ENCODE data around the gene ZBED1. TPM values are rescaled to one million over a fixed set of nuclear protein-coding genes. Genes with fewer than 3 reads are reported as not detected.

Gene ZBED1
- total and polyA plus RNA-seq, 5 donors = 25.6 to 61.6 (median 33.1) TPM

DNA sequence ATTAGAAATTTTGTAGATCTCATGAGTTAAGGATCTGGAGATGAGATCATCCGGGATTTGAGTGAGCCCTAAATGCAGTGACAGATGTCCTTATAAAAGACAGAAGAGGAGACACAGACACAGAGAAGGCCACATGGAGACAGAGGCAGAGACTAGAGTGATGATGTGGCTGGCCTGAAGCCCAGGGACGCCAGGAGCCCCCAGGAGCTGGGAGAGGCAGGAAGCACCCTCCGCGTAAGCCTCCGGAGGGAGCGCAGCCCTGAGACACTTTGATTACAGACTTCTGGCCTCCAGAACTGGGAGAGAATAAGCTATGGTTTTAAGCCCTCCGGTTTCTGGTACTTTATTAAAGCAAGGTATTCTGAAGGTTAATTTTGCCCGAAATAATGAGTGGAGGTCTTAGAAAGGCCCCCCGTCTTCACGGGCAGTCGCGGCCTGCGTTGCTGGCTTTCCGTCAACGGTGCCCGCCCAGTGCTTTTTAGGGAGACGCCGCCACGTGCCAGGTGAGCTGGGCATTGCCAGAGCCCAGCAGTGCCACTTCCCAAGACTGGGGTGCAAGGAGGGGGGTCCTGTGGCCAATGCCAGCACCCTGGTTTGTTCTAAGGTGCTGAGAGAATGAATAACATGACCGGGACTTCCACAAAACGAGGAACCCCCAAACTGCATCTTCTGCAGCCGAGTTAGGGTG lies 8.1 kb downstream of the ZBED1 start:
- intact Hi-C loops (cut with DNase I) = loop anchor here in 1 of 4 donors (10.0 kb wide), 1 partner anchor 138 kb away; no protein-coding TSS in a partner anchor
- WGBS = 76% methylated on average over 22 of the region's 22 CpGs
- no peak overlapping the region for H3K27ac ChIP-seq (ENCODE audit: low read length)
- peak in 1 of 2 donors; percentile 38 for ATAC-seq
- no peaks in the 10 kb centered on the region for H3K27me3 ChIP-seq (ENCODE audit: control insufficient read depth, insufficient read depth)
- H3K4me3 ChIP-seq (ENCODE audit: low read length) = no peak overlapping the region
- DNase-seq = peak in 1 of 3 donors; percentile 57
- no peaks in the 10 kb centered on the region for H3K4me1 ChIP-seq (ENCODE audit: control insufficient read depth, insufficient read depth, low read length)
- no peaks in the 10 kb centered on the region for H3K9me3 ChIP-seq (ENCODE audit: control insufficient read depth, low read length)

DNA sequence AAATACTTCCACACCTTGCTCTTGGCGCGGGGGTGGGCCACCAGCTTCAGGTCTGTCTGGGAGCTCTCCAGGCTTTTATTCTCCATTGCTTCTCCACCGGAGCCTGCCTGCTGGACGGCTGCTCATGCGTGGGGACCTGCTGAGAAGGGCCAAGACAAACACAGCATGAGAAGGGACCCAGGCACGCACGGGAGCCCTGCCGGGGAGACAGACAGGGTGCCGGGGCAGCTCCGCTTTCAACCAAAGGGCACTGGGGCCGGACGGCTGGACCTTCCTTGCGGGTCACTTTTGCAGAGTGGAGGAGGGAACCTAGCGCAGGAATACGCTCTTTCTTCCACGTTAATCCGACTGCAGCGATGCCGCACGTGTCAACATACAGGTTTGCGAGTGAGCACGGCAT lies 10.1 kb downstream of the ZBED1 start:
- ATAC-seq (no peak), DNase-seq (peak in 1 of 3 donors; percentile 53)
- Histone ChIP-seq H3K9me3 (ENCODE audit: control insufficient read depth, low read length) (no peaks in the 10 kb centered on the region), H3K4me3 (ENCODE audit: low read length) (no peak overlapping the region), H3K4me1 (ENCODE audit: control insufficient read depth, insufficient read depth, low read length) (no peaks in the 10 kb centered on the region), H3K27me3 (ENCODE audit: control insufficient read depth, insufficient read depth) (no peaks in the 10 kb centered on the region), H3K27ac (ENCODE audit: low read length) (no peak overlapping the region)
- WGBS = 94% methylated on average over 22 of the region's 22 CpGs
- intact Hi-C loops (cut with DNase I) = loop anchor here in 1 of 4 donors (10.0 kb wide), 1 partner anchor 136 kb away; no protein-coding TSS in a partner anchor

DNA sequence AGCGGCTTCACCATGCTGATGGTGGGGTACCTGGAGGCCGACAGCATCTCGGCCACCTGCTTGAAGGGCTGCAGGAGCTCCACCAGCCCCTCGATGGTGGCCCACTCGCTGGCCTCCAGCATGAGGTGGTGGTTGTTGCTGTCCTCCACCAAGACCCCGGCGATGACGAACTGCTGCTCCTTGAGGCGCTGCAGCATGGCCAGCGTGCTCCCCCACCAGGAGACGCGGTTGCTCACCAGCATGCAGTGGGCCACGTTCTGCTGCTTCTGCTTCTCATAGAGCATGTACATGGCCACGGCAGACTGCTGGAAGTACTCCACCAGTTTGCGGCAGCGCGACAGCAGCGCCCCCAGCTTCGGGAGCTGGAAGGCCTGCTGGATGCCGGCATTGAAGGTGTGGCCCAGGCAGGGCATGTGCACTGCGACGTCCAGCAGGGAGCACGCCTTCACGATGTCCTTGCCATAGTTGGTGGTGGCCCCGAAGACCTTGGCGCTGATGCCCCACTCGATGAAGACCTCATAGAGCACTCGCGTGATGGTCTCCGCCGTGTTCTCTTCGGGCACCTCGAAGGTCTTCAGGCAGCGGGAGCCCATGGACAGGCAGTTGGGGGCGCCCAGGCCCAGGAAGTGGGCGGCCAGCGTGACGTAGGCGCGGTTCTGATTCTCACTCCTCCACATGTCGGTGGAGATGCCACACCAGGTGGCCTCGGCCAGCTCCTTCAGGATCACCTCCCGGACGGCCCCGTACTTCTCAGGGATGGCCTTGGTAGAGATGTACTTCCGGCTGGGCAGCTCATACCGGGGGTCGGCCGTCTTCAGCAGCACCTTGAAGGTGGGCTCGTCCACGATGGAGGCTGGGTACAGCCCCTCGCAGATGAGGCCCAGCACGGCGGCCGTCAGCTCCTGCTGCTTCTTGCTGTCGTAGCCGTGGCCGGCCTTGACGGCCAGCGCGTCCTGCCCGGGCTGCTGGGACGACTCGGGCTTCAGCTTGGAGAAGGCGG lies 11.0 kb downstream of the ZBED1 start:
- H3K27ac ChIP-seq (ENCODE audit: low read length) = no peak overlapping the region
- 97% methylated on average over 65 of the region's 65 CpGs for whole genome bisulfite sequencing
- no peaks in the 10 kb centered on the region for H3K27me3 ChIP-seq (ENCODE audit: control insufficient read depth, insufficient read depth)
- DNase-seq (peak in 1 of 3 donors; percentile 46), ATAC-seq (no peak)
- H3K9me3 ChIP-seq (ENCODE audit: control insufficient read depth, low read length) = no peaks in the 10 kb centered on the region
- no peak overlapping the region for H3K4me3 ChIP-seq (ENCODE audit: low read length)
- no peaks in the 10 kb centered on the region for H3K4me1 ChIP-seq (ENCODE audit: control insufficient read depth, insufficient read depth, low read length)
- intact Hi-C loops (cut with DNase I) = loop anchor here in 1 of 4 donors (10.0 kb wide), 1 partner anchor 135 kb away; no protein-coding TSS in a partner anchor

DNA sequence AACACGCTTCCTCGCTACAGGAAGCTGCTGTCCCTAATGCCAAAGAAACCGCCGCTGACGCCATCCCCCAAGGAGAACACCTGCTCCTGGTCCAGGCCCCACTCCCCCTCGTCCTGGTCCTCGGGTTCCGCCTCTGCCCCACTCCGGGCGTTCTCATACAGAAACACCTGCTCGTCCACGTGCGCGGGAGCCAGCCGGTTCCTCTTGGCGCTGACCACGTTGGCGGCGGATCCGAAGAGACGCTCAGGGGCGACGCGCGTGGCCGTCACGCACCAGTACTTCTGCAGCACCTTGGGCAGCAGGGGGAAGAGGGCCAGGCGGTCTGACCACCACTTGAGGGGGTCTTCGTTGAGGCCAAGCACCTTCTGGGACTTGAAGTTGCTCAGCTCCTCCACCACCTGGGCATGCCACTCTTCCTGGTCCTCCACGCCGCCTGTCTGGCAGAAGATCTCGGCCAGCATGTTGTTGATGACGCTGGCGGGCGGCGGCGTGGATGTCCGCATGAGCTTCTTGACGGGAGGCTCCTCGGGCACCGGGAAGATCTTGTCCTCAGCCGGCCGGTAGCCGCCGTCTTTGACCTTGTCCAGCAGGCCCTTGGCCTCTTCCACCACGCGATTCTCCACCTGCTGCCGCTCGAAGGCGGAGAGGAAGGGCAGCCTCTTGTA lies 12.0 kb downstream of the ZBED1 start:
- no peak for ATAC-seq
- Histone ChIP-seq H3K4me3 (ENCODE audit: low read length) (no peak overlapping the region), H3K27me3 (ENCODE audit: control insufficient read depth, insufficient read depth) (no peaks in the 10 kb centered on the region), H3K9me3 (ENCODE audit: control insufficient read depth, low read length) (no peaks in the 10 kb centered on the region), H3K4me1 (ENCODE audit: control insufficient read depth, insufficient read depth, low read length) (peaks cover 3% of the 10 kb centered on the region), H3K27ac (ENCODE audit: low read length) (no peak overlapping the region)
- intact Hi-C loops (cut with DNase I) = no loop called here
- peak in 1 of 3 donors; percentile 37 for DNase-seq
- WGBS = 96% methylated on average over 50 of the region's 50 CpGs

DNA sequence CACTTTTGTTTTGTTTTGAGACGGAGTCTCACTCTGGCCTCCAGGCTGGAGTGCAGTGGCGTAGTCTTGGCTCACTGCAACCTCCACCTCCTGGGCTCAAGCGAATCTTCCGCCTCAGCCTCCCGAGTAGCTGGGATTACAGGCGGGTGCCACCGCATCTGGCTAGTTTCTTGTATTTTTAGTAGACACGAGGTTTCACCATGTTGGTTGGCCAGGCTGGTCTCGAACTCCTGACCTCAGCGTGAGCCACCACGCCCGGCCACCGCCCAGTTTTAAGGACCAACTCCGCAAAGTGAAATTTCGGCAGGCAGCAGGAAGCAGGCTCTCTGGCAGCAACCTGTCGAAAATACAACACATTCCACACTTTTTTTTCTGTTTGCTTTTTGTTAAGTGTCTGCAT lies 13.4 kb downstream of the ZBED1 start:
- peak in 1 of 3 donors; percentile 45 for DNase-seq
- intact Hi-C loops (cut with DNase I) = no loop called here

DNA sequence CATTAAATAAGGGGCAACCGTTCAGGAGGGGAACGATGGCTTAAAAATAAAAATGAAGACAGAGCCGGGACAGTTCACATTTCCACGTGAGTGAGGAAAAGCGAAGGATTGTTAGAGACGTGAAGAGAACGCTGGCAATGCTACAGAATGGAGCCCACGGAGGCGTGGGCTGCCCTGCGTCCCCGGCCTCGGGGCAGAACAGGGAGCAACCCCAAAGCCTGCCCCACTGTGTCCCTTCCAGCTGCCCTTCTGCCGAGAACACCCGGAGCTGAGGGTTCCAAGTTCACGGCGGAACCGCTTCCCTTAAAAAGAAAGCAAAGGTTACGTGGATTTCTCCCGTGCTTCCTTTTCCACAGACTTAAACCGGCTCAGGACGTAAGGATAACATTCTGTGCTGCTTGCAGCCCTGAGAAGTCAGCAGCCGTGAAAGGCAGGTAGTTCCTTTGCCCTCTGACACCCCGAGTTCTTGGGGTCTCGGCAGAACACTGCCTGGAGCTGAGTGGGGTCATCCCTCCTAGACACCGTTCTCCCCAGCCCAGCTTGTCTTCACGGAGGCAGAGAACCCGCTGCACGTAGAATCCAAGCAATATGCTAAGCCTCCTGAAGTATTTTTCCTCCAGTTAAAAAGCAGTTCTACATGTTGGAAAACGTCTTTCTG lies 14.2 kb downstream of the ZBED1 start:
- Histone ChIP-seq H3K4me1 (ENCODE audit: control insufficient read depth, insufficient read depth, low read length) (peaks cover 3% of the 10 kb centered on the region), H3K9me3 (ENCODE audit: control insufficient read depth, low read length) (no peaks in the 10 kb centered on the region), H3K27me3 (ENCODE audit: control insufficient read depth, insufficient read depth) (no peaks in the 10 kb centered on the region), H3K27ac (ENCODE audit: low read length) (no peak overlapping the region), H3K4me3 (ENCODE audit: low read length) (no peak overlapping the region)
- intact Hi-C loops (cut with DNase I) = no loop called here
- WGBS = 89% methylated on average over 29 of the region's 29 CpGs
- DNase-seq = peak in 1 of 3 donors; percentile 22
- no peak for ATAC-seq

More for the DNA sequence above, 13.4 kb downstream of the ZBED1 start:
- no peaks in the 10 kb centered on the region for H3K27me3 ChIP-seq (ENCODE audit: control insufficient read depth, insufficient read depth)
- WGBS = 96% methylated on average over 16 of the region's 16 CpGs
- no peaks in the 10 kb centered on the region for H3K9me3 ChIP-seq (ENCODE audit: control insufficient read depth, low read length)
- no peak overlapping the region for H3K27ac ChIP-seq (ENCODE audit: low read length)
- H3K4me3 ChIP-seq (ENCODE audit: low read length) = no peak overlapping the region
- peaks cover 3% of the 10 kb centered on the region for H3K4me1 ChIP-seq (ENCODE audit: control insufficient read depth, insufficient read depth, low read length)
- ATAC-seq = no peak

DNA sequence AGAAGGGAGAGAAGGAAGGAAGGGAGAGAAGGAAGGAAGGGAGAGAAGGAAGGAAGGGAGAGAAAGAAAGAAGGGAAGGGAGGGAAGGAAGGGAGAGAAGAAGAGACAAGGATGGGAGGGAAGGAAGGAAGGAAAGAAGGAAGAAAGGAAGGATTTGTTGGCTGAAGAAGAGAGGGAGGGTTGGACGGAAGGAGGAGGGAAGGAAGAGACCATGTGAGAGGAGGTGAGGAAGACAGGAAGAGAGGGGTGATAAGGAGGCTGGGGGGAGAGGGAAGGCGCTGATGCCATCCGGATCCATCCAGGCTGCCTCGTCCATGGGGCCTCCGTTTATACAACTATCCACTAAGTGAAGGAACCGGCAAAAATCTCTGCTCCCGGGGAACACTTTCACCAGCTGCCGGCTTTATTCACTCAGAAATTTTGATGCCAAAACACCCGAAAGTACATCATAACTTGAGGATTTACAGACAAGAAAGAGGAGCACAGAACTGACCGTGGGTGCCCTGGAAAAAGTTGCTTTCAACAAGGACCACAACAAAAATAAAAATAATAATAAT lies 14.9 kb downstream of the ZBED1 start:
- H3K27me3 ChIP-seq (ENCODE audit: control insufficient read depth, insufficient read depth) = no peaks in the 10 kb centered on the region
- intact Hi-C loops (cut with DNase I) = no loop called here
- H3K4me3 ChIP-seq (ENCODE audit: low read length) = no peak overlapping the region
- WGBS = 62% methylated on average over 10 of the region's 10 CpGs
- H3K4me1 ChIP-seq (ENCODE audit: control insufficient read depth, insufficient read depth, low read length) = peaks cover 3% of the 10 kb centered on the region
- no peak for ATAC-seq
- no peak overlapping the region for H3K27ac ChIP-seq (ENCODE audit: low read length)
- H3K9me3 ChIP-seq (ENCODE audit: control insufficient read depth, low read length) = no peaks in the 10 kb centered on the region
- peak in 1 of 3 donors; percentile 33 for DNase-seq

DNA sequence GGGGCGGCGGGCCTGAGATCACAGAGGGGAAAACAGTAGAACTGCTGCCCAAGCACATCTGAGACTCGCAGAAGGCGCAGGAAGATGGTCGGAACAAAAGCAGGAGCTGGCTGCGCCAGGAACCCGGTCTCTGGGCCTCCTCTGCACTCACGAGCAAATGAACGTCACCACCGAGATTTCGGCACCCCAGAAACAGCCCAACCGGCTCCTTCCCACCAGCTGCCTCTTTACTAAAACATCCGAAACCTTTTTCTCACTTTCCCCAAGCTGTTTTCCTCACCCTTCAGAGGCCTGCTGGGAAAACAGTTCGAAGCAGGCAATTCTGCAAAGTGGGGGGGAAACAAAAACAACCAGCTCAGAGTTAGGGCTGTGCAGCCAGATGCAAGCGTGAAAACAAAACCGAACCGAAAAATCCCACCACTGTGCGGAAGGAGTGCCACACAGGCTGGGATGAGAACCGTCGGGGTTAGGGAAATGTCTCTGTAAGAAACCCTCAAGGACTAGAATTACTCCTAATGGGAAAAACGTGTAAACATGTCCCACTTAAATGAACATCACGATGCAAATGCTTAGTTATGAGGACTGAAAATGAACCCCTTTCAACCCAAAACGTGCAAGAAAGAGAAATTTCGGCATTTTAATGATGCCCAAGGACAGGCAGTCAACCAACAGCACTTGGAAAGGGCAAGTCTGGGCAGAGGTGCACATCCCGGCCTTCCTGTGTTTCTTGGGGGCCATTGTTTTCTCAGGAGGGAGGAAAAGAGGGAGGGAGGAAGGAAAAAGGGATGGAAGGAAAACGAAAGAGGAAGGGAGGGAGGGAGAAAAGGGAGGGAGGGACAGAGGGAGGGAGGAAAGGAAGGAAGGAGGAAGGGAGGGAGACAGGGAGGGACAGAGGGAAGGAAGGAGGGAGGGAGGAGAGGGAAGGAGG lies 15.8 kb downstream of the ZBED1 start:
- DNase-seq = peak; percentile 53 to 77 (median 67)
- H3K4me1 ChIP-seq (ENCODE audit: control insufficient read depth, insufficient read depth, low read length) = peaks cover 3% of the 10 kb centered on the region
- intact Hi-C loops (cut with DNase I) = no loop called here
- peak overlapping the region; percentile 77 for H3K27ac ChIP-seq (ENCODE audit: low read length)
- no peaks in the 10 kb centered on the region for H3K27me3 ChIP-seq (ENCODE audit: control insufficient read depth, insufficient read depth)
- 36% methylated on average over 26 of the region's 26 CpGs for WGBS
- H3K4me3 ChIP-seq (ENCODE audit: low read length) = peak overlapping the region; percentile 16
- ATAC-seq = peak; percentile 44 to 81
- H3K9me3 ChIP-seq (ENCODE audit: control insufficient read depth, low read length) = no peaks in the 10 kb centered on the region

DNA sequence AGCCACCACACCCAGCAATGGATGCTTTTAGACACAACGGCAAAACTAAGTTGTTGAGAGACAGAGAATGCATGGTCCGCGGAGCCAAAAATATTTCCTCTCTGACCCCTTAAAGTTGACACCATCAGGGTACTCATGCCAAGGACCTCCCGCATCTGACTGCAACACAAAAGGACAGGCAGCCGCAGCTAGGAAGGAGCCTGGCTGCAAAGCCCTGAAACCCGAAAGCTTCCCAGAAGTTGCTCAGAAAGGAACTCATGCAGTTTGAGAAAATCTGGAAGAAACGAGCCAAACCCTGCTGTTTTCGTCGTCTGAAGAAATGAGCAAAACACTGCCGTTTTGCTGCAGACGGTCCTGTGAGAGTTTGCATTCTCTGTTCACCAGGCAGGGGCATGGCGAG lies 16.5 kb downstream of the ZBED1 start:
- Histone ChIP-seq H3K27ac (ENCODE audit: low read length) (peak overlapping the region; percentile 77), H3K27me3 (ENCODE audit: control insufficient read depth, insufficient read depth) (no peaks in the 10 kb centered on the region), H3K4me3 (ENCODE audit: low read length) (peak overlapping the region; percentile 1), H3K4me1 (ENCODE audit: control insufficient read depth, insufficient read depth, low read length) (peaks cover 3% of the 10 kb centered on the region), H3K9me3 (ENCODE audit: control insufficient read depth, low read length) (no peaks in the 10 kb centered on the region)
- peak; percentile 40 to 49 for ATAC-seq
- peak in 1 of 3 donors; percentile 71 for DNase-seq
- WGBS = 30% methylated on average over 12 of the region's 12 CpGs
- intact Hi-C loops (cut with DNase I) = no loop called here
